ENCODE data around the gene ANKRD31.
"Not testable (repeated sequence)": the region's sequence is repeated elsewhere in the genome, so short reads cannot be mapped to it uniquely, and the experiment has no call there.

ANKRD31 gene

DNA sequence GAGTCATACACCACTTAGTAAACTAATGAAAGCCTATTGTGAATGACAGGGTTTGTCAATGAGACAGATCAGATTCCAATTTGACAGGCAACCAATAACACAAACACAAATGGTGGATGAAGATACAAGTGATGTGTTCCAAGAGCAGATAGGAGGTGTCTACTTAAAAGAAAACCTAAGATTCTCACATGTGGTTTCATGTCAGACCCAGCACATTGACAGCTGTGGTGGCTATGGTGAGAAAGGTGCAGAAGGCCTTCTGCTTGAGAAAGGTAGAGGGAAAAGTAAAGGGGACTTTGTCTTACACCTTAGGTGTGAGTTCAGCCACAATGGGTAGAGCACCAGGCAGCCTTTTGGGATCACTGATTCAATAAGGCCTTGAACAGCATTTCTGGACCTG lies 11.2 kb downstream of the ANKRD31 start:
- no peak for DNase-seq (ENCODE audit: low read depth, low spot score)

- not testable (repeated sequence) for DNase-seq (ENCODE audit: low read depth, low spot score)
Observed at GRCh38 chr5:75220787-75221186, 15.9 kb downstream of the ANKRD31 start.

GRCh38 chr5:75214928-75215327 lies 21.8 kb downstream of the ANKRD31 start:
- no peak for DNase-seq (ENCODE audit: low read depth, low spot score)

DNA sequence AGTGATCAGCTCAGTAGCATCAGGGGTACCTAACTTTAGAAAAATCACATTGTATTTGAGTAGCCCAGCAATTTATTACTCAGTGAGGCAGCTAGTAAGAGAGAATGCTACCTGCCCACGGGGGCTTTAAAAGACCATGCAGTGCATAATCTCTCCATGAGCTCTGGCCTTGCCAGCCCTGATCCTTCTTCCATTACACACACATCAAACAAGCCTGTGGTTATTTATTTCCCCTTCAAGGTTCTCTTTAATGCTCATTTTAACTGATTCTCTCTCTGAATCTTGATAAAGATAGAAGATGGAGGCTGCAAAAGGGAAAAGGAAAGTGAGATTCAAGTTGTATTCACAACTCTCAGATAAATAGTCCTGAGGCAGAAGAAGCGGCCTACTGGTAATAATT lies 22.3 kb downstream of the ANKRD31 start:
- DNase-seq (ENCODE audit: low read depth, low spot score): no peak

DNA sequence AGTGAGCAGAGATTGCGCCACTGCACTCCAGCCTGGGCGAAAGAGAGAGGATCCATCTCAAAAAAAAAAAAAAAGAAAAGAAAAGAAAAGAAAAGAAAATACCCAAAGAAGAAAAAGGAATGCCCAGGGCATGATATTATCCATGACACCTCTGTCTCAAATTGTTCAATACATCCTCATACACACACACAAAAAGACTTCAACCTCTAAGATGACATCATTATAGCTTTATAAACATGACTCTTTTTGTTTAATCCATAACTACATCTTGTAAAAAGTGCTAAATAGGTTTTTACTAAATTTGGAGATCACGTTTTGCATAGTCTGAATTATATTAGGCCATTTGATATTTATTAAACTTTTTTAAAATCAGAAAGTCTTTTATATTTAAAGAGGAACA lies 33.1 kb downstream of the ANKRD31 start:
- no peak for DNase-seq (ENCODE audit: low read depth, low spot score)

GRCh38 chr5:75202935-75203334 lies 33.7 kb downstream of the ANKRD31 start:
- no peak for DNase-seq (ENCODE audit: low read depth, low spot score)

- no peak for DNase-seq (ENCODE audit: low read depth, low spot score)
Observed at GRCh38 chr5:75200776-75201175, 35.9 kb downstream of the ANKRD31 start.

DNA sequence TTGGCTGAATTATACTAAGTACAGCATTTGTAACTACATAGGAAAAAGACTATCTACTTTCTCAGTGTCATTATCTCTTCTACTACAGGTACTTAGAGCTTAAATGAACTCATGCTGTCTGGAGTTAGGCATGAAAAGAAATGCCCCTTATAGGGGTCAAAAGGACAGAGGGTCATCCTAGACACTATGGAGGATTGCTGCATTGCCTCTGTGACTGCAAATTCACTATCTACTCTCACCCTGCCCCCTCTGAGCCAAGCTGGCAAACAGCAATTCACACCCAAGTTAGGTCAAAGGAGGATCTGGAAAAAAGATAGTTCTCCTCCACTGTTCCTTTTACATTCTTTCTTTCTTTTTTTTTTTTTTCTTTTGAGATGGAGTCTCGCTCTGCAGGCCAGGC lies 36.7 kb downstream of the ANKRD31 start:
- DNase-seq (ENCODE audit: low read depth, low spot score): no peak

GRCh38 chr5:75199071-75199470 lies 37.6 kb downstream of the ANKRD31 start:
- DNase-seq (ENCODE audit: low read depth, low spot score): no peak

- no peak for DNase-seq (ENCODE audit: low read depth, low spot score)
Observed at GRCh38 chr5:75197745-75198144, 38.9 kb downstream of the ANKRD31 start.

- DNase-seq (ENCODE audit: low read depth, low spot score): no peak
Observed at GRCh38 chr5:75192804-75193203, 43.9 kb downstream of the ANKRD31 start.

GRCh38 chr5:75192264-75192663 lies 44.4 kb downstream of the ANKRD31 start:
- DNase-seq (ENCODE audit: low read depth, low spot score): no peak

DNA sequence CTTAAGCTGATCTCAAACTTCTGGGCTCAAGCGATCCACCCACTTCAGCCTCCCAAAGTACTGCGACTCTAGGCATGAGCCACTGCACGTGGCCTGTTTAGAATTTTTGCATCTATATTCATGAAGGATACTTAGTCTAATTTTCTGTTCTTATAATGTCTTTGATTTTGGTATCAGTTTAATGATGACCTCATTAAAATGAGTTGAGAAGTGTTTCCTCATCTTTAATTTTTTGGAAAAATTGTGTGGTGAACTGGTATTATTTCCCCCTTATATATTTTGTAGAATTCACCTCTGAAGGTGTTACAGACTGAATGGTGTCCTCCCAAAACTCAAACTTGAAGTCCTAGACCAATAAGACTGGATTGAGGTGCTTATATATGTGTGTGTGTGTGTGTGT lies 46.5 kb downstream of the ANKRD31 start:
- no peak for DNase-seq (ENCODE audit: low read depth, low spot score)

DNA sequence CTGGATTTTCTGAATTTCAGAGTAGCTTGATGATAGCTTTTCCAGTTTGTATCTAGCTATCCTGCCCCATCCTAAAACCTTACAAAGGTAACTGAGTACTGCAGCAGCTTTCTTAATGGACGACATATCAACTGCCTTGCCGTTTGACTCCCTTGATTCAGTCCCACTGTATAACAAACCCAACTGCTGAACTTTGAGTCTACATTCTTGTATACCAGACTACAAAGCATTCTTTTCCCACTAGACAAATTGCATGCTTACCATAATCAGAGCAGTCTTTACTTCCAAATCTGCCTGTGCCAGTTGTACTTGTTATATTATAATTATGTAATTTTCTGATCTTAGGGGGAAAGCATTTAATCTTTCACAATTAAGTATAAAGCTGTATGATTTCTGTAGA lies 47.3 kb downstream of the ANKRD31 start:
- no peak for DNase-seq (ENCODE audit: low read depth, low spot score)

DNA sequence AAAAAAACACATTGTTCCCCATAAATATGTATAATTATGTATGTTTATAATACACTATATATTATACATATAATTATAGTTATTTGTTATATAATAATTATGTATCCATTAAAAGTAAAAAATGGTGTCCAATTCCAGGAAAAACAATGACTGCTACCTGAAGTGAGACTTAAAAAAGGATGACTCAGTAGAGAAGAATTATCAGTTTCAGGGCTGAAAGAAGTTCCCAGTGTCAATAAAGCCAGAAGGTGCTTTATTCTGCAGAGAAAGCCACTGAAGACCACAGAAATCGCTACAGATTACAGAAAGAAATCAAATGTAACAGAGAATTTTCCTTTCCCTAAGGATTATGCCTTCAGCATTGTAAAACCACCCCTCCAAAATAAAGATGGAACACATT lies 50.9 kb downstream of the ANKRD31 start:
- DNase-seq (ENCODE audit: low read depth, low spot score): no peak

DNA sequence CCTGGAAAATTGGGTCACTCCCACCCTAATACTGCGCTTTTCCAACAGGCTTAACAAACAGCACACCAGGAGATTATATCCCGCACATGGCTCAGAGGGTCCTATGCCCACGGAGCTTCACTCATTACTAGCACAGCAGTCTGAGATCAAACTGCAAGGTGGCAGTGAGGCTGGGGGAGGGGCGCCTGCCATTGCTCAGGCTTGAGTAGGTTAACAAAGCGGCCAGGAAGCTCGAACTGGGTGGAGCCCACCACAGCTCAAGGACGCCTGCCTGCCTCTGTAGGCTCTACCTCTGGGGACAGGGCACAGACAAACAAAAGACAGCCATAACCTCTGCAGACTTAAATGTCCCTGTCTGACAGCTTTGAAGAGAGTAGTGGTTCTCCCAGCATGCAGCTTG lies 60.7 kb downstream of the ANKRD31 start:
- DNase-seq (ENCODE audit: low read depth, low spot score): not testable (repeated sequence)

- not testable (repeated sequence) for DNase-seq (ENCODE audit: low read depth, low spot score)
Observed at GRCh38 chr5:75174872-75175271, 61.8 kb downstream of the ANKRD31 start.

- no peak for DNase-seq (ENCODE audit: low read depth, low spot score)
Observed at GRCh38 chr5:75169516-75169915, 67.2 kb downstream of the ANKRD31 start.

- DNase-seq (ENCODE audit: low read depth, low spot score): no peak
Observed at GRCh38 chr5:75168026-75168735, 68.5 kb downstream of the ANKRD31 start.

DNA sequence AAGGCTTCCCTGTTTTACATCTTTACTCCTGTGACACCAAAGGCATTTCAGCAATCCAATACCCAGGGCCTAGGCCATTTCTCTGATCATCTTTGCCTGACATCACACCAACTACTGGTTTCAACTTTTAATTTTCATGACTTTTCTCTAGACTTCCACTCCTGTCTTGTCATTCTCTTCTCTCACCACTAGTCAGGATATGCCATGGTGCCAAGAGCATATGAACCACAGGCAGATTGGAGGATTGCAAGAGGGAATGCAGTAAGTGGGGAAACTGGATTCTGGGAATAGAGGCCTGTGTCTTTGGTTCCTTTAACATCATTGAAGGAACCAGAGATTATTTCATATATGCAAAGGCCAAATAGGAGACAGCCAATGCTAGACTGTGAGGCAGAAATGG lies 69.3 kb downstream of the ANKRD31 start:
- DNase-seq (ENCODE audit: low read depth, low spot score): peak; percentile 33

- DNase-seq (ENCODE audit: low read depth, low spot score): not testable (repeated sequence)
Observed at GRCh38 chr5:75161508-75161907, 75.2 kb downstream of the ANKRD31 start.

DNA sequence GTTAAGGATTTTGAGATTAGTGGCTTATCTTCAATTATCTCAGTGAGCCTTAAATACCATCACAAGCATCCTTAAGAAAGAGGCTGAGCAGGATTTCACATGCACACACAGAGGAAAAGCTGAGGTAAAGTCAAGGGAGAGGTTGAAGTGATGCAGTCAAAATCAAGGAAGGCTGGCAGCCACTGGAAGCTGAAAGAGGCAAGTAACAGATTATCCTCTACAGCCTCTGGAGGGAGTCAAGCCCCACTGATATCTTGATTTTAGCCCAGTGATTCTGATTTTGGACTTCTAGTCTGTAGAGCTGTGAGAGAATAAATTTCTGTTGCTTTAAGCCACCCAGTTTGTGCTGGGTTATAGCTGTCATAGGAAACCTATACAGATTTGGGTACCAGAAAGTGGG lies 80.1 kb downstream of the ANKRD31 start:
- no peak for DNase-seq (ENCODE audit: low read depth, low spot score)

DNA sequence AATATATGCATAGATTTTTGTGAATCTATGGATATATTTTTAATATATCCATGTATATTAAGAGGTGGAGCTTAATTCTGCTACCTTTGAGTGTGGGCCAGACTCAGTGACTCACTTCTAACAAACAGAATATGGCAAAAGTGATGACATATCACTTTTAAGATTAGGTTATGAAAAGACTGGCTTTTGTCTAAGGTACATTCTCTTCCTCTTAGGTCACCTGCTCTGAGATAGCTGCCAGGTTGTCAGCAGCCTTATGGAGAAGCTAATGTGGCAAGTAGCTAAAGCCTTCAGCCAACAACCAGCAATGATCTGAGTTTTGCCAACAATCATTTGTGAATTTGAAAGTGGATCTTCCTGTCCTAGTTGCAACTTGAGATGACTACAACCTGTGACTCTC lies 83.8 kb downstream of the ANKRD31 start:
- no peak for DNase-seq (ENCODE audit: low read depth, low spot score)

DNA sequence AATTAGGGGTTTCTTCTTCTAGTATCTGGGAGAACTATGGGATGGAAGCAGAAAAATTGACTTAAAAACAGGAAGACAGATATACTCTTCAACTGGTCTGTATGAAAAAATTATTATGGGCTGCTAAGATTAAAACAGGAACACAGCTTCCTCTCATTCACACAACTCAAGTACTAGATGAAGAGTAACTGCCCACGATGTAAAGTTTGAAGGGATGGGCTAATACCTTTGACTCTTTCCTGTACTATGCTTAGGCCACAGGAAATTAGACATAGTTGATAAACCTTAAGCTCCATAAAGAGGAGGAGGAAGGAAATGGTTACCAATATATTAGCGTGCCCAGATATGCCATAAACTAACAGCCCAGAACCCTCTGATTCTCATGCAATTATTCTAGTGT lies 88.6 kb downstream of the ANKRD31 start:
- no peak for DNase-seq (ENCODE audit: low read depth, low spot score)
